Erythroblast (primary cell): ENCODE data around the gene NSRP1.

ENCODE experiments used
- GATA1 ChIP-seq: IDR thresholded peaks from 2 replicates; pipeline ENCODE4 v1.6.1; 2011; ENCODE audit warnings: low read depth, mild to moderate bottlenecking, control low read depth, low read length, moderate library complexity
- POLR2A ChIP-seq: IDR thresholded peaks from 2 replicates; pipeline ENCODE4 v1.6.1; 2011; ENCODE audit warnings: mild to moderate bottlenecking, low read length

- TF ChIP-seq POLR2A (no peak), GATA1 (no peak)
Observed at GRCh38 chr17:30209930-30210329, 93.3 kb downstream of the NSRP1 start.
